Measurements from ENCODE around the gene RALGAPA1. TPM values are rescaled to one million over a fixed set of nuclear protein-coding genes. Genes with fewer than 3 reads are reported as not detected.

RALGAPA1 gene
- total RNA-seq, 6 donors from 2014 or later: 55.5 to 155 (median 61.1) TPM

DNA sequence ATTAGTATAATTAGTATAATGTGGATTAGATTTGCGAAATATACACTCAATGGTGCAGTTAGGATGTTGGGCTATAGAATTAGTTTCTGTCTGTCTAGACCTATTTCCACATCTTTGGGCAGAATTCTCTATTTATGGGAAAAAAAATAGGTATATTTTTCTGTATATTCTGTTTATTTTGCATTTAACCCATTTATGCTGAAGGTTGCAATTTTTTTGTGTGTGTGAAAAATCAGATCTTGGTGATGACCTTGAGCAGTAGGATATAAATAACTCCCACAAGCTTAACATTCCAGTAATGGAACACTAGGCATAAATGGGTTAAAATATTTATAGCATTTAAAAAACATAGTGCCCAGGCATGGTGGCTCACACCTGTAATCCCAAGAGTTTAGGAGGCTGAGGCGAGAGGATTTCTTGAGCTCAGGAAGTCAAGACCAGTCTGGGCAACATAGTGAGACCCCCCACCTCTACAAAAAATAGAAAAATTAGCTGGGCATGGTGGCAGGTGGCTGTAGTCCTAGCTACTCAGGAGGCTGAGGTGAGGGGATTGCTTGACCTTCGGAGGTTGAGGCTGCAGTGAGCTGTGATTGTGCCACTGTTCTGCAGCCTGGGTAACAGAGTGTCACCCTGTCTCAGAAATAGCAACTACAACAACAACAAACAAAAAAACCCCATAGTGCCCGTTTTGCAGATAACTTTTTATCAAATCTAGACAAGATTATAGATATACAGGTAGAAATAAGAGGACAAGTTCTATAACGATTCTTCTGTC is 26.3 kb upstream of the RALGAPA1 start:
- H3K36me3 ChIP-seq: peaks cover 2 to 57% (median 11%) of the 10 kb centered on the region in 4 donors
- no peaks in the 10 kb centered on the region for H3K4me1 ChIP-seq
- H3K9me3 ChIP-seq: peaks cover 0 to 3% (median 0%) of the 10 kb centered on the region in 4 donors
- no peak overlapping the region for H3K27ac ChIP-seq
- ATAC-seq (ENCODE audit: low FRiP score in 2 of 2) (no peak), DNase-seq (no peak)
- no peaks in the 10 kb centered on the region for H3K27me3 ChIP-seq
- H3K4me3 ChIP-seq: no peak overlapping the region
- no peak for TF ChIP-seq EP300 (IDR thresholded peaks at IDR 0.05)
- no peak for TF ChIP-seq POLR2A (IDR thresholded peaks at IDR 0.05)
- TF ChIP-seq CTCF (IDR thresholded peaks at IDR 0.05): no peak
- TF ChIP-seq POLR2AphosphoS5 (IDR thresholded peaks at IDR 0.05): no peak
- WGBS, 2 donors: 90 to 94% methylated on average over 5 of the region's 5 CpGs

GRCh38 chr14:35829449-35829848 is 20.4 kb upstream of the RALGAPA1 start:
- peaks cover 0 to 9% (median 7%) of the 10 kb centered on the region in 4 donors for H3K4me1 ChIP-seq
- ATAC-seq (ENCODE audit: low FRiP score in 2 of 2) (no peak), DNase-seq (no peak)
- no peak for TF ChIP-seq POLR2AphosphoS5 (IDR thresholded peaks at IDR 0.05)
- no peak for TF ChIP-seq EP300 (IDR thresholded peaks at IDR 0.05)
- TF ChIP-seq CTCF (IDR thresholded peaks at IDR 0.05): no peak
- TF ChIP-seq POLR2A (IDR thresholded peaks at IDR 0.05): no peak
- H3K27ac ChIP-seq: no peak overlapping the region
- no peaks in the 10 kb centered on the region for H3K27me3 ChIP-seq
- no peak overlapping the region for H3K4me3 ChIP-seq
- H3K9me3 ChIP-seq: no peaks in the 10 kb centered on the region
- 88 to 91% methylated on average over 1 of the region's 1 CpG for WGBS, 2 donors
- H3K36me3 ChIP-seq: peaks cover 0 to 16% (median 0%) of the 10 kb centered on the region in 4 donors

DNA sequence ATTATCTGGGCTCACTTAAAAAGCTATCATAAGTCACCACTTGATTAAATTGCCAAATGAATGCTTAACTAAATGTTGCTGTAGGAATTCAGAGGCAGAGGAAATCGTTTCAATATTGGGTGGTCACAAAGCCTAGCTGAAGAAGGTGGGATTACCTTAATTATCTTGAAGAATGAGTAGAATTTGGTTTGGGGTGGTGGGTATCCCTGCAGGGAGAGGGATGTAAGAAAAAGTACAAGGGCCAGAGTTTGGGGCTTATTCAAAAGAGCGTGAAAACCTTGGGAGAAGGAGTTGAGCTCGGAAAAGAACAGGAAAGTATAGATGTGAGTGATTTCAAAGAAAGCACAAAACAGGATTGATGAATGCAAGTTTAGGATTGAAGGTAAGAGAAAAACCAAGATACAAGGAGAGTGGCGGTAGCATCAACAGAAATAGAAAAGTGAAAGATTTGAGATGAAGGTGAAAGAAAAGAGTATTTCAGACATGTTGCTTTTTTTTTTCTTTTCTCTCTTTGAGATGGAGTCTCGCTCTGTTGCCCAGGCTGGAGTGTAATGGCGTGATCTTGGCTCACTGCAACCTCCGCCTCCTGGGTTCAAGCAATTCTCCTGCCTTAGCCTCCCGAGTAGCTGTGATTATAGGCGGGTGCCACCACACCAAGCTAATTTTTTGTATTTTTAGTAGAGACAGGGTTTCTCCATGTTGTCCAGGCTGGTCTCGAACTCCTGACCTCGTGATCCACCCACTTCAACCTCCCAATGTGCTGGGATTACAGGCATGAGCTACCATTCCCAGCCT is 18.8 kb upstream of the RALGAPA1 start:
- H3K4me1 ChIP-seq: peaks cover 0 to 9% (median 7%) of the 10 kb centered on the region in 4 donors
- no peaks in the 10 kb centered on the region for H3K27me3 ChIP-seq
- H3K36me3 ChIP-seq: peaks cover 0 to 11% (median 0%) of the 10 kb centered on the region in 4 donors
- ATAC-seq (ENCODE audit: low FRiP score in 2 of 2): no peak
- WGBS, 2 donors: 89 to 90% methylated on average over 11 of the region's 11 CpGs
- H3K4me3 ChIP-seq: no peak overlapping the region
- DNase-seq: no peak
- H3K9me3 ChIP-seq: no peaks in the 10 kb centered on the region
- TF ChIP-seq POLR2AphosphoS5 (IDR thresholded peaks at IDR 0.05): no peak
- TF ChIP-seq CTCF (IDR thresholded peaks at IDR 0.05): no peak
- no peak for TF ChIP-seq EP300 (IDR thresholded peaks at IDR 0.05)
- no peak for TF ChIP-seq POLR2A (IDR thresholded peaks at IDR 0.05)
- no peak overlapping the region for H3K27ac ChIP-seq

DNA sequence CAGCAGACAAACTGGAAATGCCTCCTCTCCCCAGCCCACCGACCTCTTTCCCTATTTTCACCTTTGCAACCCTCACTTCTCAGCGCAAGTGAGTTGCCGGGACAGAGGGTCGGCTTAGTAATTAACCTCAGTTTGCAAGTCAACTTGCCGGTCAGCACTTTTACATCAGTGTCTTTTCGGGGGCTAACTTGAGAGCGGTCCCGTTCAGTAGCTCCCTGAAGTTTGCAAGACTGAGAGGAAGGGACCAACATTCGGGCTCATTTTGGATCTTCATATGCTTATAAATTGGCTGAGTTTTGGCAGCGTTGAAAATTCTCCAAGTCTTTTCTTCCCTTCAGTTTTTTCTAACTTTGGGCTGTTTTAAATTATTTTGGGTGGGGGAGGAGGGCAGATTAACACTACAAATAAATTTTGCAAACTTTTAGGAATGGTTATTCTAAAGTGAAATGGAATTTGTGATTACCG is 17.9 kb upstream of the RALGAPA1 start:
- no peak for DNase-seq
- Histone ChIP-seq H3K36me3 (peaks cover 0 to 8% (median 0%) of the 10 kb centered on the region in 4 donors), H3K27ac (peak overlapping the region; percentile 95 to 99 (median 96)), H3K4me3 (peak overlapping the region; percentile 79 to 99 (median 93)), H3K27me3 (no peaks in the 10 kb centered on the region), H3K4me1 (peaks cover 0 to 9% (median 7%) of the 10 kb centered on the region in 4 donors), H3K9me3 (no peaks in the 10 kb centered on the region)
- TF ChIP-seq POLR2AphosphoS5 (IDR thresholded peaks at IDR 0.05) (no peak), CTCF (IDR thresholded peaks at IDR 0.05) (no peak), POLR2A (IDR thresholded peaks at IDR 0.05) (no peak), EP300 (IDR thresholded peaks at IDR 0.05) (no peak)
- no peak for ATAC-seq (ENCODE audit: low FRiP score in 2 of 2)
- 2% methylated on average over 11 of the region's 11 CpGs for WGBS, 2 donors

All from upper lobe of left lung (tissue), 6 donors.